ENCODE results near the gene PRPF4.
A peak's percentile ranks its signal among the peaks of the same experiment; 100 is the strongest.
"Not testable (repeated sequence)": the region's sequence is repeated elsewhere in the genome, so short reads cannot be mapped to it uniquely, and the experiment has no call there.

PRPF4 gene

GRCh38 chr9:113275157-113276131, at the start of gene PRPF4, which contains the start of gene CDC26:
TSS of gene PRPF4 (plus strand) at chr9:113275658. CDS start at chr9:113275744, 86 bp downstream.
TSS of gene CDC26 (minus strand) at chr9:113275572. CDS start at chr9:113272507, 3,065 bp downstream.
- DNase-seq (ENCODE audit: low read depth in 2 of 2): peak; percentile 88 to 89

GRCh38 chr9:113227436-113227835, 48.0 kb upstream of the PRPF4 start:
- DNase-seq (ENCODE audit: low read depth in 2 of 2): no peak

GRCh38 chr9:113228130-113228665, 47.3 kb upstream of the PRPF4 start:
- no peak for DNase-seq (ENCODE audit: low read depth in 2 of 2)

- no peak for DNase-seq (ENCODE audit: low read depth in 2 of 2)
Measured at GRCh38 chr9:113231701-113232100, 43.8 kb upstream of the PRPF4 start.

- not testable (repeated sequence) for DNase-seq (ENCODE audit: low read depth in 2 of 2)
Measured at GRCh38 chr9:113235701-113236255, 39.7 kb upstream of the PRPF4 start.

GRCh38 chr9:113237026-113237425, 38.4 kb upstream of the PRPF4 start:
- DNase-seq (ENCODE audit: low read depth in 2 of 2): no peak

GRCh38 chr9:113238202-113238858, 37.1 kb upstream of the PRPF4 start:
- DNase-seq (ENCODE audit: low read depth in 2 of 2): no peak

- DNase-seq (ENCODE audit: low read depth in 2 of 2): no peak
Measured at GRCh38 chr9:113238859-113239232, 36.6 kb upstream of the PRPF4 start.

GRCh38 chr9:113241161-113241560, 34.3 kb upstream of the PRPF4 start:
- DNase-seq (ENCODE audit: low read depth in 2 of 2): no peak

- no peak for DNase-seq (ENCODE audit: low read depth in 2 of 2)
Measured at GRCh38 chr9:113244556-113244955, 30.9 kb upstream of the PRPF4 start.

GRCh38 chr9:113245894-113246293, 29.6 kb upstream of the PRPF4 start:
- DNase-seq (ENCODE audit: low read depth in 2 of 2): no peak

- no peak for DNase-seq (ENCODE audit: low read depth in 2 of 2)
Measured at GRCh38 chr9:113246928-113247327, 28.5 kb upstream of the PRPF4 start.

GRCh38 chr9:113247640-113248039, 27.8 kb upstream of the PRPF4 start:
- no peak for DNase-seq (ENCODE audit: low read depth in 2 of 2)

GRCh38 chr9:113249661-113250060, 25.8 kb upstream of the PRPF4 start:
- DNase-seq (ENCODE audit: low read depth in 2 of 2): not testable (repeated sequence)

GRCh38 chr9:113250807-113251206, 24.7 kb upstream of the PRPF4 start:
- no peak for DNase-seq (ENCODE audit: low read depth in 2 of 2)

GRCh38 chr9:113254991-113255390, 20.5 kb upstream of the PRPF4 start:
- DNase-seq (ENCODE audit: low read depth in 2 of 2): no peak

- no peak for DNase-seq (ENCODE audit: low read depth in 2 of 2)
Measured at GRCh38 chr9:113255438-113255837, 20.0 kb upstream of the PRPF4 start.

GRCh38 chr9:113257863-113258262, 17.6 kb upstream of the PRPF4 start:
- no peak for DNase-seq (ENCODE audit: low read depth in 2 of 2)

GRCh38 chr9:113258282-113258681, 17.2 kb upstream of the PRPF4 start:
- no peak for DNase-seq (ENCODE audit: low read depth in 2 of 2)

GRCh38 chr9:113261917-113262671, 13.4 kb upstream of the PRPF4 start:
- DNase-seq (ENCODE audit: low read depth in 2 of 2): no peak

GRCh38 chr9:113266174-113266573, 9.3 kb upstream of the PRPF4 start:
- DNase-seq (ENCODE audit: low read depth in 2 of 2): no peak
